Measurements from ENCODE around the gene ARHGAP26.

Gene ARHGAP26

DNA sequence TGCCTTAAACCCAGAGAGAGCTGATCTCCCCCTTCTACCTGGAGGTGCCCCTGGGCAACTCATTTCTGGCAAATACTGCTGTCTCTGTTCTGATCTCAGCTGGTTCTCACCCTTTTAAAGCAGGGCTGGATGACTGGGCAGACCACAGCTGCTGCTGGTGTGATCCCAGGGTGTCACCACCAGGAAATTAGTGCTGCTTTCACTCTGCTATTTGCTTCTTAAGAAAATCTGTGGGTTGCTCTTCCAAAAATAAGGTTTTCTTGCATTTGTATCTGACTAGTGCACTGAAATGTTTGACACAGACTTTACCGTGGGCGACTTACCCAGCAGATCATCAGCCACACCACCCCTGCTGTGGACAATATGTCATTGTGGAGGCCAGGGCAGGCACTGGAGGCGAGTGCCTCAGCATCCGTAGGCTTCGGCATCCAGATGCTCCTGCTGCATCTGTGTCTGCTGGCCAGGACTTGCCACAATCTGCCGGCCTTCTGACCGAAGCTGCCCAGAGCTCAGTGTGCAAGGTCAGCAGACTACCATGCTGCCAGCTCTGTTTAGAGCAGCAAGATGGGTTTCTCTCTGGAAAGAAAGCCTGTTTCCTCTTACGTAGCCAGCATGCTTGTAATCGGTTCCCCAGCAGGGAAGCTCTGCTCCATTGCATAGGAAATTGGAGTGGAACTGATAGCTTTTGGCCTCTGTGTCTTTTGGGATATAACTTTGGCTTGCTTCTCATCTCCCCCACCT lies 13.6 kb downstream of the ARHGAP26 start:
- DNase-seq (ENCODE audit: low spot score), result no peak

DNA sequence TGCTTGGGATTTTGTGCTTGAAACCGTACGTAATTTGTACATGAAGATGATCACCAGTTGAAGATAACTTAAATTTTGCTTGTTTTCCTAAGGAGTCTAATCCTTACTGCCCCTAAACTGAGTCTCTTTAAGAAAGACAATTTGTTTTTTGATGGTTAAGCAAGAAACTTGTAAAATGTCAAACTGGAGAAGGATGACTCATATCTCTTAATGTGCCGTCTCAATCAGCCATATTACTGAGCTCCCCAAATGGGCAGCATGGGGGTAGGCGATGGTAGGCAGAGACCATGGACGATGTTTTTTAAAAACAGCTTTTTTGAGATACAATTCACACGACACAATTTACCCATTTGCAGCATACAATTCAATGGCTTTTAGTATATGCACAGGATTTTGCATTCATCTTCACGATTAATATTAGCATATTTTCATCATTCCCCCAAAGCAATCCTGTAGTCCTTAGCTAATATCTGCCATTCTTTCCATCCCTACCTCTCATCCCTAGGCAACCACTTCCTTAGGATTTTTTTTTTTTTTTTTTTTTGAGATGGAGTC lies 14.3 kb downstream of the ARHGAP26 start:
- no peak for DNase-seq (ENCODE audit: low spot score)

DNA sequence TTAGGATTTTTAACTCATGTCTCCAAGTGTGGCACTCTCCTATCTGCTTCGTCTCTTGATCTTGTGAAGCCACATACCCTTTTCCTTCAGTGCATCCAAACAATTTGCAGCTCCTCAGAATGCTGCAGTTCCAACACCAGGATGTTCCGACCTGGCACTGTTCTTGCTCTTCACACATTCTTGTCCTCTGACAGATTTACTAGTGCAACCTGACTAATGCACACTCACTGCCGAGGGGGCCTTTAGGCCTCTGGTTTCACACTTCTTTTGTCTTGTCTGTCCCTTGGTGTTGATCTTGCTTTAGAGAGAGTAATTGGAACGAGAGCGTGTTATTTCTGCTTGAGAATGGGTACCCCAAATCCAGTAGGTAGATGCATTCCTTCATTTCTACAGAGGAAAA lies 15.0 kb downstream of the ARHGAP26 start:
- no peak for DNase-seq (ENCODE audit: low spot score)

DNA sequence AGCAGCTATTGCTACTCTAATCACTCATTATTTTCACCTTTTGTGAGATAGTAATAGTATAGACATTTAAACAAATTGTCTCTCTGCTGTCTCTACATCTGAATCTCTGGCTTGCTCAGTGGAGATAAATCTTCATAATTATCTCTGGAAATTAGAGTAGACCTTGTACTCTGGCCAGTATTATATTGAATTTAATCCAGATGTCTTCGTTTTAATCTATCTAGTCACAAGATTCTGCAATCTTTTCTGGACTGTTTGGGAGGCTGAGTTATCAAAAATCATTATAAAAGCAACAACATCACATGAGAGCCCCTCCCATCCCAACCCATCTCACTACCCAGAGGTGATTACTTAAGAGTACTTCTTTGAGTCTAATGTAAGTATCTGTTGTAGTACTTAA lies 19.0 kb downstream of the ARHGAP26 start:
- no peak for DNase-seq (ENCODE audit: low spot score)

DNA sequence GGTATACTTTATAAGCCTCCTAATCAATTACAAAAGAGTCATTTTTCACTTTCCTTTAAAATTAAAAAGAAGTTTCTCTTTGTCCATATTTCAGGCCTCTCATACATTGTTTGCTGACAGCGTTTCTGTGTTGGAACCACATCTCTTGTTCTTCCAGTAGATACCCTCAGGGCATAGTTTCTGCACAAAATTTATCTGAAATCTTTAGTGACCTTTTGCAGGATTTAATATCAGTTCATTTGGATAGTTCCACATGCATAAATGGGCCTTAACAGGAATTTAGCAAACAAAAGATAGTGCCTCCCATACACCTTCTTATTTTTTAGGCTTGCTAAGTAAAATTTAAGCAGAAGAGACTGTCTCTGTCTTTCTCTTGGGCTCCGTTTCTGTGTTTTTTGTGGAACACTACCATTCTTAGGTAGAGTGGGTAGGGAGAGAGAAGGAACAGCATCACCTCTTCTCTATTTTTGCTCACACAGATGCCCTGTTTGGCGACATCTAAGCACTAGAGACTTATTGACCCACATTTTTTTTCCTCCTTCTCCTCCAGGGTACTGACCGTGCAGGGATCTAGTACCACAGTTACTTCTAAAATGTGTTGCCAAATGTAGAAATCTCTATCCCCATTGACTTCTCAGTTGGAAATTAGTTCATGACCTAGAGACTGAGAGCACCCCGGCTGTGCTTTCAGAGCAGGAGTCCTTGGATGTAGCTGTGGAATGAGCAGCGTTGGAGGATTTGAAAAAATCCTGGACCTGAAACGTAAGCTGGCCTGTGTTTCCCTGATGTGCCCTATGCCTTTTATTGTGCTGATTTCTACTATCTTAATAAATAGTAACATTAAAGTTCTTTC lies 22.1 kb downstream of the ARHGAP26 start:
- DNase-seq (ENCODE audit: low spot score), result no peak

DNA sequence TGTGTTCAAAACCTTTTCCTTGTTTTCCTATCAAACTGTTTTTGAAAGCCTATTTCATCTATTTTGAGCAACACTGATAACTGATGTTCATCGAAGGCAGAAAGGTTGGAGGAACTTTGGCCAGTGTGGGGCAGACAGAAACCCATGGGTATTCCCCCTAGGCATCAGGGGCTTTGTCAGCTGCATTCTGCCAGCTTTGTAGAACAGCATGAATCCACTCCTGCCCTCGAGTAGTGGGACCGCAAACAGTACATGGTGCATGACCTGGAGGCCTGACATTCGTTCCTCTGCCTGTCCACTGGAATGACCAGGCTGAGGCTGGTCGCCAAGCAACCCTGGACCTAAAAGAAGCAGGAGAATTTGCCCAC lies 22.7 kb downstream of the ARHGAP26 start:
- DNase-seq (ENCODE audit: low spot score), result no peak

DNA sequence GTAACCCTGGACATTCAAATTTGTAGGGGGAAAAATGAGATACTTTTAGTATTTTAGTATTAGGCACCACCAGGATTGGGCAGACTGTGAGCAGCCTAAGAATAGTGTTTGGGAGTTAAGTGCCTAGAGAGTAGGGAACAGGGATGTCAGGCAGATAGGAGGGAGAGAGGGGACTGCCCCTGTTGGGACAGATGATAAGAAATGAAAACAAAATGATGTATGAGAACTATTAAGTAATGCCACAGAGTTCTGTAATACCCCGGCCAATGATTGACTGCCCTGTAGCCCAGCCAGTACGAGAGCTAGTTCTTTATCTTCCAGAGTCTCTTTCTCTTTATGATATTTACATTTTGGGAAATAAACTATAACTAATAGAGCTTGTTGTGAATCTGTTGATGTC lies 24.4 kb downstream of the ARHGAP26 start:
- DNase-seq (ENCODE audit: low spot score), result no peak

DNA sequence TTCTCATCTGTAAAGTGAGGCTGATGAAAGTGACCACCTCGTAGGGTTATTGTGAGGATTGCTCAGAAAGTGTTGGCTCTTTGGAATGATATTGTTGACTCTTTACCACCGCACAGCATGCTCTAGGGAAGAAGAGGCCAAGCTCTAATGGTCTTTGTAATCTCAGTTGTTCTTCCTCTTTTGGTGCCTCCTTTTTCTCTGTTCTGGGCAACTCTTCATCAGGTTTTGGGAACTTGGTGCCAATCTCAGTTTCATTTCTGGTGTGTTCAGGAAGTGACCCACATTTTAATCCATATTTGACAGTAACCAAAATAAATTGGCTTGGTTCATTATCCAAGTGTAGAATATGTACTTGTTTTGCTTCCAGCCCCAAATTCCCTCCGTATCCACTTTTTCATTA lies 25.1 kb downstream of the ARHGAP26 start:
- peak; percentile 64 for DNase-seq (ENCODE audit: low spot score)

DNA sequence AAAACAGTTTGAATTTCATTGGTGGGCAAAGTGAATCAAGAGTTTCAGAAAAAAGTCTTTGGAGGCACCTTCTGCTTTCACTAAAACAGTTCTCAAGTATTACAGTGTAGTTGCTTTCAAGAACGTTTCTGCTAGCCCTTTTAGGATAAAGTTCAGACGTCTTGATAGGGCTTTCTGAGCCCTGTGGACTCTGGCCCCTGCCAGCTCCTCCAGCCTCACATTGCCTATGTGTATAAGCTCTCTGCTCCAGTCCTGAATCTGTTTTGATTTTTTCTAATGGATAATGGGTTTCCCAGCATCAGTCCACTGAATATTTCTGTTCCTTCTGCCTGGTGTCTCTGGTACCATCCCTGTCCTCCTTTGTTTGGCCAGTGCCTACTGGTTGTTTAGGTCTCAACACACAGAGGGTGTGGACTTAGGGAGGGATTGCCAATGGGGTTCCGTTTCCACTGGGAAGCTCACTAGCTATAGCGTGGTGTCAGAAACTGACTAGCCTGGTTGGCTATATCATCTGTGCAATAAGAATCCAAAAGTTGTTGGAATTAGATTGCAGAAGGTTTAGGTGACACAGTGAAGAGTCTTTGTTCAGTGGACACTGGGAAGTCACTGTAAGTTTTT lies 26.4 kb downstream of the ARHGAP26 start:
- DNase-seq (ENCODE audit: low spot score), result no peak

DNA sequence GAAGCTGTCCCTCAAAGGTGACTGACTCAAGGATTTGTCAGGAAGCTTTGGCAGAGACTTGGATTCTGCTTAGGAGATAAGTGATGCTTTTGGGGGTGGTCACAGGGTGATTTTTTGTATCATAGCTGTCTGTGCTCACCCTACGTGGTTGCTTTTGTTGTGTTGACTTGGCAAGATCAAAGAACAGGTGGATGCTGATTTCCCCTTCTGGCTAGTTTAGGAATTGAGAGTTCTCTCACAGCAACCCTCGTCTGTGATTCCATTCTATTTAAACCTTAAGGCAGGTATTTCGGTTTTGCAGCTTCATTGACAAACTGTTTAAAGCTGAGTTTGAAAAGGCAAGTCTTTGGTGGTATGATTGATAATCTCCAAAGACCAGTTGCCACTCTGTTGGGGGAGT lies 27.2 kb downstream of the ARHGAP26 start:
- DNase-seq (ENCODE audit: low spot score), result no peak

DNA sequence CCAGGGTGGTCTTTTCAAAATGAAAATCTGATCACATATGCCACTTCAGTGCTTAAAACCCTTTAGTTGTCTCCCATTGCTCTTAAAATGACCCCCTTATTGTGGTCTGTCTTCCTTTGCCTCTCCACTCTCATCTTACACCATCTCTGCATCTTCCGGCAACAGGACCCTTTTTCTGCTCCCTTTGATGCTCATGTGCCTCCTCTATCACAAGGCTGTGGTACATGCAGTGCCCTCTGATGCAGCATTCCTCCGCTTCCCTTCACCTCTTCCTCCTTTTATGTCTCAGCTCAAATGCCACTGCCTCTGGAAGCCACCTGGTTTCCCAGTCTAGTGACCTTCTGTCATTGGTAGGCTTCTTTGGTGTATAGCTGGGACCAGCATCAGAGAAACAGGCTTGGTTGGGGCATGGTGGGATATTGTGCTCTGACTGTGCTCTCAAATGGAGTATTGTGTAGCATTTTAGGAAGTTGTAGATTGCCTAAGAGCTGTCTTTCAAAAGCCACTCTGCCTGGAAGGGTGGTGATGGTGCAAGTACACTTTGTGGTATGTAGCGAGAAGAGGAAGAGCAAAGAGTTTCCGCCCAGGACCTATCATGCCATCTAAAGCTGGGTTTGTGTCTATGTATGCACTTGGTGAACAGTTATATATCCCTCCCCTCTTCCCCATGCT lies 28.1 kb downstream of the ARHGAP26 start:
- DNase-seq (ENCODE audit: low spot score), result no peak

DNA sequence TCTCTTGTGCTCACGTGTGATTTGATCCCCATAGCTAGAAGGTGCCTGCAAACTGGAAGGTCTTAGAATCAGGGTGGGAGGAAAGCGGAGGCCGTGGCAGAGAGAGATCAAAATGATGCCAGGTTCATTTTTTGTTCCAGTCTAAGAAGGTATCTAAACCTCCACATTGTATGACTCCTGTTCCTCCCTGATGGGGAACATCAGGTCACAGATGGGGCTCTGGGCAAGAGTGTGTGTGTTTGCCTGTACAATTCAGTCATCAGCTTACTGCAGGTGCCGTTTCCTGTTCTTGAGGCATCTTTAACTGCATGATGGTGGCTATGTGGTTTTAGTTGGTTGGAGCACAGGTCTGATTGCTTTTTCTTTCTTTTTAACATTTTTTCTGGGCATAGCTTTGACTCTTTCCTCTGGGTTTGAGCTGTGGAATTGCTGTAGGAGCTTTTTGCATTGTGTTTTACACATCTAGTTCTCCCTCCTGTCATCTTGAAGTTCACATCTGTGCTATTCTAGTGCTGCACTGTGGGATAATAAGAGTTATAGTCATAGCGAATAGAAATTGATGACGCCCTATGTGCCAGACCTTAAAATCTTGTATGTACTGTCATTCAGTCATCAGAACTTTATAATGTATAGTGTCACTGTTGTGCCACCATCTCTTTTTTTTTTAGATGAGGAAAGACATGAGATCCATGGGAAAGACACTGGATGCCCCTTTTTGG lies 30.8 kb downstream of the ARHGAP26 start:
- DNase-seq (ENCODE audit: low spot score), result peak; percentile 54

DNA sequence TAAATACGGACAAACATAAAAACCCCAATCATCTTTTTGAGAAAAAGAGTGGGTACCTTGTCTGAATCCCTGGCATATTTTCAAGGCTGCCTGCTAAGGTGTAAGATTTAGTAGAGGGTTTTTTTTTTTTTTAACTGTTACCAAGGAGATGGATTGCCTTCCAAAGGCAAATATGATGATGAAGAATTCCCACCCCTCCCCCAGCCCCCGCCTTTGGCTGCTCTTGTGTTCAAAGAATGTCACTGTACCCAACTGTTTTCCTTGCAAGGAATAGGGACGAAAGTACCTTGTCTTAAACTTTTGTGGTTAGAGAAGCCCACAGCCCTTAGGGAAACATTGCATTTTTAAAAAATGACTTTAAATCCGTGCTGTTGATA lies 31.3 kb downstream of the ARHGAP26 start:
- DNase-seq (ENCODE audit: low spot score), result no peak

DNA sequence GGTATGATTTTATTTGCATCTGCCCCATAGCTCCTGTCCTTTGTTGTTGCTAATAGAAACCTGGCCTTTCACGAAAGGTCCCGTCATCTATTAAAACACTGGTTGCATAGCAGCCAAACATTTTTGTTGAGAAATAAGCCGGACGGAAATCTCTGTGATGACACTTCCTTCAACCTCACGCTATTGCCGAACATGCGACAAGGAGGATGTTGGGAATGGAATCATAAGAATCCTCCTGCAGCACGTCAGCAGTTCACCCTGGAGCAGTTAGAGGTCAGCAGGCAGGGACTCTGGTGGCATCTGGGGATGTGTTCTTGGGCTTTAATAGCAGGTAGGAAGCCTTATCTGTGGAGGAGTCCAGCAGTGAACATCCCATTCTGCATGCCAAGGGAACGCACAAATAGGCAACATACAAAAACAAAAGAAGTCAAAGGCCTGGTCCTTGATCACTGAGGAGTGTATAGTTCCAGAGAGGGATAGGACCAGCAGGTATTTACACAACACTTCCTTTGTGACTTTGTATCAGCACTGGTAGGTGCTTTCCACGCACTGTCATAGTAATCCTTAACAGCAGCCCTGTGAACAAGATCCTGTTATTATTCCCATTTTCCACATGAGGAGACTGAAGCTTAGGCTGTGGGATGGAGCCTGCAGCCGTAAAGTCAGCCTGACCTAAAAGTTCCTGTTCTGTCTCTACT lies 33.4 kb downstream of the ARHGAP26 start:
- DNase-seq (ENCODE audit: low spot score), result no peak

DNA sequence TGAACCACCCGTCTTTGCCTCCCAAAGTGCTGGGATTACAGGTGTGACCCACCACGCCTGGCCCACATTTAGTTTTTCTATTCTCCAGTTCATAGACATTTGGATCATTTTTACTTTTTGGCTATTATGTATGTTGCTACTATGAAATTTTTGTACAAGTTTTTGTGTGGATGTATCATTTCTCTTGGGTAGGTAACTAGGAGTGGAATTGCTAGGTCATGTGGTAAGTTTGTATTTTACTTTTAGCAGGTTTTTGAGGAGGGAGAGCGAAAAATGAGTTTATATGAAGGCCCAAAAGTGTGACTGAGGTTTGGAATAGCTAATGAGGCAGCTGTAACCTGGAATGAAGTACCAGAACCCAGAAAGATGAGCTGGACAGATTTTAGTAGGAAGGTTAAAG lies 35.2 kb downstream of the ARHGAP26 start:
- no peak for DNase-seq (ENCODE audit: low spot score)

DNA sequence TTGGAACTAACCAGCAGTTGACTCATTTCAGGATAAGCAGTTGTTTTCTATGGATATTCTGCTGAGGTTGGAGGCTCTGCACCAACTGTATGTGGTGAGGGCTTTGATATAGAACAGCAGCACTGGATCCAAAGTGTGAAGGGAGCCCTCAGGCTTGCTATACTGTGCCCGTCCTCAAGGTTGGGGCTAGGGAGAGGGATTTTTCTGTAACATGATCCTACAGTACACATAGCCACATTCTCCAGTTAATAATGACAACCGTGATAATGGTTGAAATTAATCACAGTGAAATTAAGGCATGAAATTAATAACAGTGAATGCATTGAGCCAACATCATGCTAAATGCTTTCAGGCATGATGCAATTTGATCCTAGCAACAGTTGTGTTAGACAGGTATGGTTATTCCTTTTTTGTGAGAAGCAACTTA lies 36.7 kb downstream of the ARHGAP26 start:
- no peak for DNase-seq (ENCODE audit: low spot score)

DNA sequence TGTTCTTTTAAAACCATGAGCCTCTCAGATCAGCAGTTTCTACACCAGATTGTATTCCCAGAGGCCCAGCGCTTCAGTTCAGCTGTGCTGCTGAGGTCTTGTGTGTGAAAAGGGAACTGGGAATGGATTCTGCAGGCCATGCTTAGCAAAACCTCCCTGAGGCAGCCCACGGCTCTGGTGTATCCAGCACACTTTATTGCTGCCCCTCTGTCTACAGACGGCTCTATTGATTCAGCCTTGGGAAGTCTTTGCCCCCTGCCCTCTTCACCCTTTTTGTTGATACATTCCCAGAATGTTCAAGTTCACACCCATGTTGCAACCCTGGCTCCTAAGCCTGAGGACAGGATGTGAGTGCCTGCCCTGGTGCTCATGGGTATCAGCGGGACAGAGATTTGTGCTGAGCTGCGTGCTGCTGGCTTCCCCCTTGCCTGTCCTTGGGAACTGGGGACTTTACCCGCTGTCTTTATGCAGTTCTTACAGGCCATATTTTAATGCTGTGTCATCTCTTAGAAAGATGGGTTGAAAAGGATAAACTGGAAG lies 37.3 kb downstream of the ARHGAP26 start:
- DNase-seq (ENCODE audit: low spot score), result peak; percentile 56

DNA sequence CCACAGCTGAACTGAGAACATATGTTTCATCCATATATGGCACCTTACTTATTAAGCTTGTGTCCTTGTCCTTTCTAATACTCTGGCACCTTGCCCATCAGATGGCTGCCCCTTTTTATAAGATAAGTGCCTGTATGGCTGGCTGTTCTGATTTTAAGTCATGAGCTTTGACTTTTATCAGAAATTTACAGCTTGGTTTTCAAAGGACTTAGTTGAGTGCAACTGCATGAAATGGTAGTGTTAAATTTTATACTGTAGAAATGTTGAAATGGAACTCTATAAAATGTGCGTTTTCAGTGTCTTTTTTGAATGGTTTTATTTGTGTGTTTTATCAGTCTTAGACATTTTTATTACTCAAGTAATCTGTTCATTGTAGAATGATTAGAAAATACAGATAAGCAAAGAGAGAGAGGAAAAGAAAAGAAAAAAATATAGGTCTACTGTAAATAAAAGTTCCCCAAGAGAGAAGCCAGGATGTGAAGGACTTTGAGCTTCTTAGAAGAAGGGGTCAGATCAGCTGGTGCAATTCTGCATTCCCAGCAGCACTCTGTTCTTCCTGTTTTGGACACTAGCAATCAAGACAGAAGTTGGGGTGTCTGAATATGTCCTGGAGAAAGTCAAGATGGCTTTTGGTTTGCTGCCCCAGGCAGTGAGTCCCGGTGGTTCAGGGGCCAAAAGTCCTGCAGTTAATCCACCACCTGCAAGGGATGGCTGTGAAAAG lies 38.9 kb downstream of the ARHGAP26 start:
- DNase-seq (ENCODE audit: low spot score), result no peak

DNA sequence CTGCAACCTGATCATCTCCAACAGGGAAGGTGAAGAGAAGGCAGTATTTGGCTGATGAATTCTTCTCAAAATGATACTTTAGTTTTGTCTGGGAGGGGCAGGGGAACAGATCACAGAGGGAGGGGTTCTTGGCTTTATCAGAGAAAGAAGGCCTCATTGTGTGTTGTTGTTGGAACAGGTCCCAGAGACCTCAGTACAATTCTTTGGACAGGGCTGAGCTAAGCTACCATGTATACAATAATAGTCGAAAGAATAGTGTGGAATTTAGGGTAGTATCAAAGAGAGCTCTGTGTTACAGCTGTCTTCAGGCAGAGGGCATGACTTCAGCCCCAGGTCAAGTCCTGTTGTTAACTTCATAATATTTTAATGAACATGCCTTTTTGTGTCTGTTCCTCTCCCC lies 39.9 kb downstream of the ARHGAP26 start:
- no peak for DNase-seq (ENCODE audit: low spot score)

DNA sequence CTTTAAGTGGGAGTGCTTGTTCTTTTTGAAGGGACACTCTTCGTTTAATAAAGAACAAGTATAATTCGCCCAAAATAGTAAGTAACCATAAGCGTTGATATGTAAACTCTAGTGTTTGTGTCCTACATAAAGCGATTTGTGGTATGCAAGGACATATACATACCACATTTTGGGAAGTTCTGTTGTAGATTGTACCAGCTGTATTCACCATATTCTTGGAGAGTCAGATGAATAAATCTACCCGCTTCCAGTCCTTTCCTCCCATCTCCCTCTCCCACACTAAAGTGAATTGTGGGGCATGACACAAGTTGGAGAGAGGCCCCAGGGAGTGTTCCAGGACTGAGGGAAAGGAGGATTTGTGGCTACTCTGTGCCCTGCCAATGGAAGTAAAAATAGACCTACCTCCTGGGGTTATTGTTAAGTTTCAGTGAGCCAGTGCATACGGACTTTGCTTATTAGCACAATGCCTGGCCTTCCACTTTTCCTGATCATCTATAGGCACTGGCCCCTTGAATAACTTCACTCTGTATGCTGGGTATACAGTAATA lies 40.6 kb downstream of the ARHGAP26 start:
- DNase-seq (ENCODE audit: low spot score), result no peak

Data from germinal center (tissue), 1 donor.